ENCODE measurements around the gene OASL.

DNA sequence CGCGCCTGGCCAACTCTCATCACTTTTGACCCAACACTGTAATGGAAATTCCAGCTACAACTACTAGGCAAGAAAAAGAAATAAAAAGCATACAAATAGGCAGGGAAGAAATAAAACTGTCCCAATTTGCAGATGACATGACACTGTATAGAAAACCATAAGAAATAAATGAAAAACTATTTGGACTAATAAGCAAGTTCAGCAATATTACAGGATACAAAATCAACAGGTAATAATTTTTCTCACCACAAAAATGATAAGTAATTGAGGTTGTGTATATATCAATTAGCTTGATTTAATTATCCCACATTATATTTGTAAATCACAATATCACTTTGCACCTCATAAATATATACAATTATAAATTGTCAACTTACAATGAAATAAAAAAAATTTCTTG, 41.9 kb upstream of the OASL start:
- TF ChIP-seq, protein P1, sequence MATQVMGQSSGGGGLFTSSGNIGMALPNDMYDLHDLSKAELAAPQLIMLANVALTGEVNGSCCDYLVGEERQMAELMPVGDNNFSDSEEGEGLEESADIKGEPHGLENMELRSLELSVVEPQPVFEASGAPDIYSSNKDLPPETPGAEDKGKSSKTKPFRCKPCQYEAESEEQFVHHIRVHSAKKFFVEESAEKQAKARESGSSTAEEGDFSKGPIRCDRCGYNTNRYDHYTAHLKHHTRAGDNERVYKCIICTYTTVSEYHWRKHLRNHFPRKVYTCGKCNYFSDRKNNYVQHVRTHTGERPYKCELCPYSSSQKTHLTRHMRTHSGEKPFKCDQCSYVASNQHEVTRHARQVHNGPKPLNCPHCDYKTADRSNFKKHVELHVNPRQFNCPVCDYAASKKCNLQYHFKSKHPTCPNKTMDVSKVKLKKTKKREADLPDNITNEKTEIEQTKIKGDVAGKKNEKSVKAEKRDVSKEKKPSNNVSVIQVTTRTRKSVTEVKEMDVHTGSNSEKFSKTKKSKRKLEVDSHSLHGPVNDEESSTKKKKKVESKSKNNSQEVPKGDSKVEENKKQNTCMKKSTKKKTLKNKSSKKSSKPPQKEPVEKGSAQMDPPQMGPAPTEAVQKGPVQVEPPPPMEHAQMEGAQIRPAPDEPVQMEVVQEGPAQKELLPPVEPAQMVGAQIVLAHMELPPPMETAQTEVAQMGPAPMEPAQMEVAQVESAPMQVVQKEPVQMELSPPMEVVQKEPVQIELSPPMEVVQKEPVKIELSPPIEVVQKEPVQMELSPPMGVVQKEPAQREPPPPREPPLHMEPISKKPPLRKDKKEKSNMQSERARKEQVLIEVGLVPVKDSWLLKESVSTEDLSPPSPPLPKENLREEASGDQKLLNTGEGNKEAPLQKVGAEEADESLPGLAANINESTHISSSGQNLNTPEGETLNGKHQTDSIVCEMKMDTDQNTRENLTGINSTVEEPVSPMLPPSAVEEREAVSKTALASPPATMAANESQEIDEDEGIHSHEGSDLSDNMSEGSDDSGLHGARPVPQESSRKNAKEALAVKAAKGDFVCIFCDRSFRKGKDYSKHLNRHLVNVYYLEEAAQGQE (IDR thresholded peaks at IDR 0.05; ENCODE audit: insufficient read depth in 1 of 2, low read depth in 2 of 2, low read length in 2 of 2), result no peak
- TF ChIP-seq SIN3A (IDR thresholded peaks at IDR 0.05; ENCODE audit: borderline replicate concordance, insufficient read depth, low read length), result no peak
- TF ChIP-seq POLR2AphosphoS5 (IDR thresholded peaks at IDR 0.05; ENCODE audit: low read depth, low read length), result no peak
- TF ChIP-seq FOXP2 (optimal IDR thresholded peaks at IDR 0.05; ENCODE audit: borderline replicate concordance, extremely low read depth, extremely low read length, insufficient read depth), result no peak

All from PFSK-1 (cell line).